SH-SY5Y (cell line): Measurements from ENCODE around the gene RSBN1.

ENCODE experiments used
- GATA2 ChIP-seq: IDR thresholded peaks from 2 replicates; pipeline ENCODE4 v1.6.1; 2011; ENCODE audit warnings: mild to moderate bottlenecking, low read depth, low read length
- GATA3 ChIP-seq: IDR thresholded peaks from 2 replicates; pipeline ENCODE4 v1.6.1; 2011; ENCODE audit warnings: low read depth, mild to moderate bottlenecking, low read length, moderate library complexity

RSBN1 gene

DNA sequence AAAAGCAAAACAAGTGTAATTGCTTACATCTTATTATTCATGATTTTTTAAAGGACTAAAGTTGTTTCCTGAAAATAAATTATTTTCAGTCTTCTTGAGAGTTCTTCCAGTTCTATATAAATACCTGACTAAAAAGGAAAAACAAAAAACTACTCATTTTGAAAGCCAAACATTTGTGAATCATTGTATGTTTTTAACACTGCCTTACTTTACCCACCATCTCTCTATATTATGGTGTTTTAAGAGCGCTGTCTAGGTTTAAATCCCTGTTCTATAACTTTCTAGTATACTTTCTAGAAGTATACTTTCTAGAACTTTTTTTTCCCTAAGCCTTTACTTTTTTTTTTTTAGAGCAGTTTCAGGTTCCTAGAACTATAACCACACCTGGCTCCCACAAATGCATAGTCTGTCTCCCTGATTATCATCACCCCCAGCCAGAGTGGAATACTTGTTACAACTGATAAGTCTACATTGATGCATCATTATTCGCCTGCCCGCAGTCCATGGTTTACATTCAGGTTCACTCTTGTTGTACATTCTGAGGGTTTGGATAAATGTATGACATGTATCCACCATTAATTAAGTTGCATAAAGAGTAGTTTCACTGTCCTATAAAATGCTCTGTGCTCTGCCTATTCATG, 9.8 kb downstream of the RSBN1 start:
- TF ChIP-seq GATA2, result no peak
- no peak for TF ChIP-seq GATA3

DNA sequence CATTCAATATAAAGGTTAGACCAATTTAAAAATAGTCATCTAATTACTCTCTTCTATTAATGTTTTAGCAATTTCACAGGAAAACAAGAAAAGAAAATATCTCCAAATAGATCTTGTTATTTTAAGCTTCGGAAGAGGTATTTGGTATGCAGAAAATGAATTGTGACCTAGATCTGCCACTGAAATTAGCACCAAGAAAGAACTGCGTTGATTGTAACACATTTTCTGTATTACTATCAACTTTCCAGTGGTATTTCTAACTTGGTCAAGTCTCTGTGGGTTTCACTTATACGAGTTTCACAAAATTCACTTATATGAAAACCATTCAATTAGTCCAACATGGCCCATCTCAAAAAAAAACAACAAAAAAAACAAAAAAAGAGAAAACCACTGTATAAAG, 11.8 kb downstream of the RSBN1 start:
- TF ChIP-seq GATA2, result no peak
- no peak for TF ChIP-seq GATA3

DNA sequence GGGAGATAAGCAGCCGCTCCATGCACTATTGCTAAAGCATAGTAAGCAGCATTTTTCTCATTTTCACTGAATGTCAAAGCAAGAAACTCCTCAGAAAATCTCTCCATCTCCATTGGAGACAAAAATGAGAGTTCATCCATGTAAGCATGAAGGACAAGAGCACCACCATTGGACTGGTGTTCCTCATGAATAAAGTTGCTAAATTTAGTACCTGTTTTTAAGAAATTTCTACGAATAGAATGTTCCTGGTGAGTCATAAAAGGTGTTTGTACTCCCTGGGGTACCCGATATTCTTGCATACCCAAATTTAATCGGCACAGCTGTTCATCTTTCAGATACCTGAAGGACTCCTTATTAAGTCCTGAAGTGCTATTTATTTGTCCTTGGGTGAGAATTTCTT, 14.8 kb downstream of the RSBN1 start:
- TF ChIP-seq GATA3, result no peak

DNA sequence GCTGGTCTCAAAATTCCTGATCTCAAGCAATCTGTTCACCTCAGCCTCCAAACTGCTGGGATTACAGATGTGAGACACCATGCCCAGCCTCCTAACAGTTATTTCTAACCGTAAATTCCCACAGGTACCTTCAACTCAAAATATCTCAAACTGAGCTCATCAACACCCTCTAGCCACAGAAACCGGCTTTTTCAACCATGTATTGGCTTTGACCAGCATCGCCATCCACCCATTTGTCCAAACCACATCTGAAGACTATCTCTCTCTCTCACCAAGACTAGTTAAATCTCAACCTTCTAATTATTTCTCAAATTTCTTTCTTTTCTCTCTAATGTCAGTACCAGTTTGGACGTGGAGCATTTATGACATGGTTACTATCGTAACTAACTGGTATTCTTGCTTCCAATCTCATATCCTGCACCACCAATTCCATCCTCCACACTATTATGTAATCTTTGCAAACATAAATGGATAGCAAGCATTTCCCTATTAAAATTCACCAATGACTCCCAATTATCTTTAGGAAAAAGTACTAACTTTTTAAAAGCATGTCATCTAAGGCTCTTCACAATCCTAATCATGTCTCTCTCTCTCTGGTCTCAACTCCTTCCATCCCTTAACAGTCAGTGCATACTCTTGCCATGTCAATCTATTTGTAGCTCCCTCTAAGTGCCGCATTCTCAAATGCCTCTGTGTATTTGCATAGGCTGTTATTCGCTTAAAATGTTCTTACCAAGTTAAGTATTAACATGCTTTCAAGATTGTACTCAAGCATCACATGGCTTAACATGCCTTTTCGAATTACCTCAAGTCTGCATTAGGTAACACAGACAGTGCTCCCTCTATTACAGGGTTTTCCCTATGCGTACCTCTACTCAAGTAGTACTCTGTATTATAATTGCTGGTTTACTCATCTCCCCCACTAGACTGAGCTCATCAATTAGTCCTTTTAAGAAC, 18.1 kb downstream of the RSBN1 start:
- no peak for TF ChIP-seq GATA3

DNA sequence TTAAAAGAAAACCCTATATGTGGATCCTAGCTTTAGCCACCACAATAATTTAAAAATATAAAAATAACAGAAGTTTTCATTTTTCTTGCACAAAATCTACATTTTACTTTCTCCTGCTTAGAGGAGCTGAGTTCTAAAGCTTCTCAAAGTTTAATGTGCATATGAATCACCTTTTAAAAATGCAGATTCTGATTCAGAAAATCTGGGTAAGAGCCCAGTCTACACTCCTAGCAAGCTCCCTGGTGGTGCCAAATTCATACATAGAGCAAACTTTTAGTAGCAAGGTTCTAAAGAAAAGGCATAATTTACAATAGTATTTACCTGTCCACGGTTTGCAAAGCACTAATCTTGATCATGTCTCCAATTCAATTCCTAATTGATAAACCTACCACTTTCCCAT, 19.3 kb downstream of the RSBN1 start:
- TF ChIP-seq GATA2 (no peak), GATA3 (no peak)

DNA sequence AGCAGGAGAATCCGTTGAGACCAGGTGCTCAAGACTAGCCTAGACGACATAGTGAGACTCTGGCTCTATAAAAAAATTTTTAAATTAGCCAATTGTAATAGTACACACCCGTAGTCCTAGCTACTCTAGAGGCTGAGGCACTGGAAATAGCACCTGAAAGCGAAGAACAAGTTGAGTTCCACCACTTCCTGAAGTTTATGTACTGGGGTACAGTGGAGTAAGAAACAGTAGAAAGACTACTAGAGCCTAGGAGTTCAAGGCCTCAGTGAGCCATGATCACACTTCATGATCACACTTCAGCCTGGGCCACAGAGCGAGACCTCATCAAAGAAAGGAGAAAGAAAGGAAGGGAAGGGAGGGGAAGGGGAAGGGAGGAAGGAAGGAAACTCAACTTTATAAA, 19.8 kb downstream of the RSBN1 start:
- TF ChIP-seq GATA2 (no peak), GATA3 (no peak)

DNA sequence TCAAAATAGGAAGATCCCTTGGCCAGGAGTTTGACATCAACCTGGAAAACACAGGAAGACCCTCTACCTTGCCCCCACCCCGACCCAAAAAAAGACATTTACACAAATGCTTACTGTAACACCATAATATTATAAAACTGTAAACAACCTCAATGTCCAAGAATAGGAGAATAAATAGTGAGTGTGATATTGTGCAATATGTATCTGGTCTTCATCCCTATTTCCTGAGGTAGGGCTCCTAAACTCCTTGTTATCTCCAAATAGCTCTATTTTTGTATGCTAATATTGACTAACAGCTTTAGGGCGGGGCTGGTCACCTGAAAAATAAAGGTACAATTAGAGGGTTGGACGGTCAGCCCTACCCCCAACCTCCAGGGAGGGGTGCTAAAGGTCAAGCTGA, 23.5 kb downstream of the RSBN1 start:
- TF ChIP-seq GATA2 (no peak), GATA3 (no peak)

DNA sequence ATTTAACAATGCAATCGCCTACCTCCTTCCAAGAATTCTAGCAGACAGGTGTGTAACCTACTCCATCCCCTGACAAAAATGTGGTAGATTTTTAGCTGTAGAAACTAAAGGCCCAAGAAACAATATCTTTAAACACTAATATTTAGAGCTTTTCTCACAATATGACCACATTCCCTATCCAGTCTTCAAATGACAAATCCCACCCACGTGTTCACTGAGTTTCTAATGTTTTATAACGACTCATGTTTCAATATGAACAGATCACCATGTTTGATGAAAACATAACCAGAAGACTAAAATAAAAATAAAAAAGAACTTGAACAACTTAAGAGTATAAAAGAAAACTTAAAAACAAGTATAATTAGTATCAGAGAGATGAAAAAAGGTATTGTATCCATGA, 24.6 kb downstream of the RSBN1 start:
- no peak for TF ChIP-seq GATA3
- TF ChIP-seq GATA2, result no peak

DNA sequence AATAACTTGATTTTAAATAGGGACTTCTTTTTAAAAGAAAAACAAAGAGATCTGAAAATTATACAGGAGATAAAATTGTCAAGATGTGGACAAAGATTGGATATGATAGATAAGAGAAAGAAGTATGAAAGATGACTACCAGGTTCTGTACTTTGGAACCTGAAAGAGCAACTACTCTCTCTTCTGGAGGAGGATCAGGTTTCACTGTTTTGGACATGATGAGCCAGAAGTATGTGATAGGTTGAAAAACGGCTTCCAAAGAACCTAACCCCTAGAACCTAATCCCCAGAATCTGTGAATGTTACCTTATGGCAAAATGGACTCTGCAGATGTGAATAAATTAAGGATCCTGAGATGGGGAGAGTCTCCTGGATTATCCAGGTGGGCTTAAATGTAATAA, 26.2 kb downstream of the RSBN1 start:
- TF ChIP-seq GATA2 (no peak), GATA3 (no peak)

DNA sequence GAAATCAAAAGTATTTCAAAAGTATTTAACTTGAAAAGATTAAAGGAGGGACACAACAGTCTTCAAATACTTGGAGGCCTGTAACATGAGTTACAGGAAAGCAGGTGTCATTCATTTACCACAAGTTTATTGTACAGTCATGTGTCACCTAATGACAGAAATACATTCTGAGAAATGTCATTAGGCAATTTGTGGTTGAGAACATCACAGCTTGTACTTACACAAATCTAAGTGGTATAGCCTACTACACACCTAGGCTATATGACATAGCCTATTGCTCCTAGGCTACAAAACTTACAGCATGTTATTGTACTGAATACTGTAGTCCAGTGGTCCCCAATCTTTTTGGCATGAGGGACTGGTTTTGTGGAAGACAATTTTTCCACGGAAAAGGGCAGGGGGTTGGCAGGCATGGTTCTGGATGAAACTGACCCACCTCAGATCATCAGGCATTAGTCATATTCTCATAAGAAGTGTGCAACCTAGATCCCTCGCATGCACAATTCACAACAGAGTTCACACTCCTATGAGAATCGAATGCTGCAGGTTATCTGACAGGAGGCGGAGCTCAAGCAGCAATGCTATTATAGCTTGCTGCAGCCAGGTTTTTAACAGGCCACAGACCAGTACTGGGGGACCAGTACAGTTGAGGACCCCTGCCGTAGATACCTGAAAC, 28.0 kb downstream of the RSBN1 start:
- TF ChIP-seq GATA2 (no peak), GATA3 (no peak)

DNA sequence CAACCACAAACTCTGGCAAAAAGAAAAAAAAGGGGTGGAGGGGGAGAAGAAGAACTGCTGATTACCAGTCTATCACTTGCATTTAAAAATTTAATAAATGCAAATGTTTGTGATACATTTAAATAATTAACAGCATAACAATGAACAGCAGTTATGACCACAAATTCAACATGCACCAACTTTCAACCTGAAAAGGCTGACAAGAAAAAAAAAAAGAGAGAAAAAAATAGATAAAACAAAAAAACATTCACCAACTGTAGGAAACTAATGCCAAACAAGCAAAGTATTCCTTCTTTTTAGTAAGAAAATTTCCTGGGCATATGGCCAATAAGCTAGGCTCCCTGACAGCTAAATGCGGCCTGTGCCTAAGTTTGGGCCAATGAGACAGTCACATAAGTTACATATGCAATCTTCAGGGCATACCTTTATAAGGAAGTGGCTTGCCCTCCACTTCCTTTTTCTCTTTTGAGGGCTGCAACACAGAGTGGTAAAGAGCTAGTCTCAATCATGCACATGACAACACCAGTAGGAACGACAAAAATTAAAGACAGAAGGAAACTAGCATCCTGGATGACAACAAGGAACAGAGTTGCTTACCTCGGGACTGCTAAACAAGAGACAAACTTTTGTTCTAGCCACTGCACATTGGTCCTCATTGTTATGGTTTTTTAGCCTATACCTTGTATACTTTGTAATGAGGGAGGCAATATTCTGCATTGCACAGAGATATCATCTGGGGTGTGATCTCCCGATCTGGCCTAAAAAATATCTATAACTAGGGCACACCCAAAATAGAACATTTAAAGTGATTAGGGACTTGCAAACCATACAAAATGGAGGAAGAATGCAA, 28.8 kb downstream of the RSBN1 start:
- TF ChIP-seq GATA3 (no peak), GATA2 (no peak)

DNA sequence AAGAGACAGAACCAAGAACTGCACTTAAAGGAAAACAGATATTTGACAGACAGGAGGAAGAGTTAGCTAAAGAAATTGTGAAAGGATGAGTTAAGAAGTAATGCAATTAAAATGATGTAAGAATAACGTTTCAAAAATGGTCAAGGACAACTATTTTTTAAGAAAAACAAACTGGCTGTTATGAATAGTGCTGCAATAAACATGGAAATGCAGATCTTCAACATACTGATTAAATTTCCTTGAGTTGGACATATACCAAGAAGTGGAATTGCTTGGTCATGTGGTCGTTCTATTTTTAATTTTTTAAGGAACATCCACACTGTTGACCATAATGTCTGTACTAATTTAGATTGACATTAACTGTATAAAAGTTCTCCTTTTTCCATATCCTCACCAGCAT, 29.9 kb downstream of the RSBN1 start:
- TF ChIP-seq GATA3 (no peak), GATA2 (no peak)

DNA sequence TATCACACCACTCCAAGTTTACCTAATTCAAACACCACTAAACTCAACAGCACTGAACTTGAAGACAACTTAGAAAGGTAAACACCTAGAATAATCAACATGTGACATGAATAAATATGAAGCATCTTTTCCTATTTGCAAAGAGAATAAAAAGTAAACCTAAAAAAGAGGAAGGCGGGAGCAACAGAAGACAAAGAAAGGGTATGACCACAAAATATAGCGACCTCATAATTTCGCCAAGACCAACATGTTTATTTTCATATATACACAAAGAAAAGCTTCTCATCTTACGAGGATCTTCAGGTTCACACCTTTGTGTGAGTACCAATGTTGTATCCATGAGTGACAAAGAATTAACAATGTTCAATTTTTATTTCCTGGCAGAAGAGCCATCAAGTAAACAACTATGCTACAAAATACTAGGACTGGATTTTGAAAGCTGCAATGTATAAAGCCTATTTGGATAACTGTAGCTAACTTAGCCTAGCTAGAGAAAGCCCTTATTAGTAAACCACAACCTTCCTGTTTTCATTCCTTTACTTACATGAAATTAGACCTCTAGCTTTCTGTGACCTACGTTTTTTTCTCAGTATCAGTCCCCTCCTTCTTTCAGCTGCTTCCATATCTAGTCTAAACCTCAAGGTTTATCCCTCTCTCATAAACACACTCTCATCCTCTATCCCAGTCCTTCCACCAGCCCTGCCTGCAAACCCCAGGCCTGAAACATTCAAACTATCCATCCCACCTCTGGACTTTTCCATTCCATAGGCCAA, 31.7 kb downstream of the RSBN1 start:
- no peak for TF ChIP-seq GATA2
- TF ChIP-seq GATA3, result no peak

DNA sequence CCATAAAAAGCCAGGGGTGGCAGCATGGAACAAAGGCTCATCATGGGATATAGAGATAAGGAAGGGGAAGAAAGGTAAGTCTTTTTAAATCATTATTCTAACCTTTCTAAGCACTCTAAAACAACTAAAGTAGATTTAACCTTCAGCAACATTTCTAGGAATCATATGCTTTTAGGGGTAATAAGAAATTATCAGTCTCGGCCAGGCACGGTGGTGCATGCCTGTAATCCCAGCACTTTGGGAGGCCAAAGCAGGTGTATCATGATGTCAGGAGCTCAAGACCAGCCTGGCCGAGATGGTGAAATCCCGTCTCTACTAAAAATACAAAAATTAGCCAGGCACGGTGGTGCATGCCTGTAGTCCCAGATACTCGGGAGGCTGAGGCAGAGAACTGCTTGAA, 32.7 kb downstream of the RSBN1 start:
- TF ChIP-seq GATA3 (no peak), GATA2 (no peak)
